ENCODE data around the gene BMPER.

DNA sequence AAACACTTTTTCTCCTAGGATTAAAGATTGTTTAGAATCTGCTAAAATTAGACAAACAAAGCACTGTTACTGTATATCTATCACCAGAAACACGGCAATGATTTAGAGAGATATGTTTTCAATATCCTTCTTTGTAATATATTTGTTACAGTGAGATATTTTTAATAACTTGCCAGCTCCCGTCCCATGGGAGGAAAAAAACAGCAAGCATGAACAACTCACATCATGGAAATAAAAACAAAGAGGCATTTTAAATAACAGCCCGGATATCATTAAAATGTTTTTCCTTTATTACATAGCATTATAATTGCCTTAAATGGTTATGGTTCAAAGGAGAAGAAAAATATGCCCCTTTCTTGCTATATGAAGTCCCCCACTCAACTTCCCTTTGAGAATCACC is 272.1 kb downstream of the BMPER start:
- no peak for TF ChIP-seq POLR2A (IDR thresholded peaks at IDR 0.05)
- TF ChIP-seq, protein P1, sequence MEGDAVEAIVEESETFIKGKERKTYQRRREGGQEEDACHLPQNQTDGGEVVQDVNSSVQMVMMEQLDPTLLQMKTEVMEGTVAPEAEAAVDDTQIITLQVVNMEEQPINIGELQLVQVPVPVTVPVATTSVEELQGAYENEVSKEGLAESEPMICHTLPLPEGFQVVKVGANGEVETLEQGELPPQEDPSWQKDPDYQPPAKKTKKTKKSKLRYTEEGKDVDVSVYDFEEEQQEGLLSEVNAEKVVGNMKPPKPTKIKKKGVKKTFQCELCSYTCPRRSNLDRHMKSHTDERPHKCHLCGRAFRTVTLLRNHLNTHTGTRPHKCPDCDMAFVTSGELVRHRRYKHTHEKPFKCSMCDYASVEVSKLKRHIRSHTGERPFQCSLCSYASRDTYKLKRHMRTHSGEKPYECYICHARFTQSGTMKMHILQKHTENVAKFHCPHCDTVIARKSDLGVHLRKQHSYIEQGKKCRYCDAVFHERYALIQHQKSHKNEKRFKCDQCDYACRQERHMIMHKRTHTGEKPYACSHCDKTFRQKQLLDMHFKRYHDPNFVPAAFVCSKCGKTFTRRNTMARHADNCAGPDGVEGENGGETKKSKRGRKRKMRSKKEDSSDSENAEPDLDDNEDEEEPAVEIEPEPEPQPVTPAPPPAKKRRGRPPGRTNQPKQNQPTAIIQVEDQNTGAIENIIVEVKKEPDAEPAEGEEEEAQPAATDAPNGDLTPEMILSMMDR (IDR thresholded peaks at IDR 0.05): no peak

All from lower leg skin (tissue), 3 donors.